Activated naive CD4-positive, alpha-beta T cell treated with anti-CD3 and anti-CD28 coated beads for 36 hours (primary cell): ENCODE results near the gene FANCD2. TPM values are rescaled to one million over a fixed set of nuclear protein-coding genes. Genes with fewer than 3 reads are reported as not detected.

Source experiments
- CTCF ChIA-PET: fragments of 350-600 bp; sonication (Branson Sonifier 250); formaldehyde crosslinking; loops from one replicate; lab custom pipeline; 2021; ENCODE audit warnings: antibody characterized with exemption; lab: Charles Lee
- DNase-seq: peaks from one replicate; pipeline ENCODE4 v3.0.0-alpha.2; 2020
- H3K27ac Mint-ChIP-seq: one replicate; pipeline ENCODE4 v1.8.0; 2021; ENCODE audit warnings: mild to moderate bottlenecking, mixed read lengths
- H3K27me3 Mint-ChIP-seq: one replicate; pipeline ENCODE4 v1.8.0; 2021; ENCODE audit warnings: low read depth, mixed read lengths
- H3K36me3 Mint-ChIP-seq: one replicate; pipeline ENCODE4 v1.8.0; 2021; ENCODE audit warnings: low read depth, mixed read lengths
- H3K4me1 Mint-ChIP-seq: one replicate; pipeline ENCODE4 v1.8.0; 2021; ENCODE audit warnings: low read depth, mixed read lengths
- H3K4me3 Mint-ChIP-seq: one replicate; pipeline ENCODE4 v1.8.0; 2021; ENCODE audit warnings: mild to moderate bottlenecking, moderate library complexity, mixed read lengths
- H3K9me3 Mint-ChIP-seq: one replicate; pipeline ENCODE4 v1.8.0; 2021; ENCODE audit warnings: mixed read lengths
- intact Hi-C: fragments of 100-400 bp; cut with micrococcal nuclease; formaldehyde crosslinking; loops from one replicate; pipeline ENCODE4 v1.15.1; 2023
- total RNA-seq, 2 experiments: library from RNA; stranded (reverse); gene quantifications; one replicate each; pipeline ENCODE4 v1.2.3, GENCODE V29; 2021

The FANCD2 gene
- total RNA-seq: 10 to 100 TPM; 86.3 to 90.8 TPM

DNA sequence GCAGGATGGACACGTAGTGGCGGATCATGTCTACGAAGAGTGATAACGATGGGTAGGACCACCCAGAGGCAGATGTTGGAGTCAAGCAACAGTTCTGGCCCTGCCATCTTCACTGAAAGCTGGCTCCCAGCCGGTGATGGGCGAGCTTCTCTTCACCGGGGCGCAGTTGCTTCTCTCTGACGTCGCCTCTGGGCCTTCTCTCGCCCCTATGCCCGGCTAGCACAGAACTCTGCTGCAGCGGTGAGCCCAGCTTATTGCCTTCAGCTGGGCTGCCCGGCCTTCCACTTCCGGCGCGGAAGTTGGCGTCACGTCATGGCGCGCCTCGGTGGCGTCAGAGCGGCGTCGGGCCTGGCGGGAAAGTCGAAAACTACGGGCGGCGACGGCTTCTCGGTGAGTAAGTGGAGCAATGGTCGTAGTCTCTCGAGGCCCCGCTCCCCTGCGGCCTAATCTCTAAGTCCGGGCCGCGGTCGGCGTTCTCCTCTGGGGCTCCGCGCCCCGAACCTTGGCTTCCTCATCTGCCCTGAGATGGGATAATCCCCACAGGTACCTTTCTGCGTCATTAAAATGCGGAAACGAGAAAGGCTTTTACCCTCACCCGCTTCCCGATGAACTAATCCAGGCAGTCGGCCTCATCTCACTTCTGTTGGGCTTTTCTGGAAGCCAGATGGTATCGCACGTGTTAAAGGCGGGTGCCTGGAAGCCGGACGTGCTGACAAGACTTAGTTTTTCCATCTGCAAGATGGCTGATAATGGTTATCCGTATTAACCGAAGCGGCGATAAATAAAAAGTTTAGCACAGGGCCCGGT is at the start of gene FANCD2:
FANCD2 (plus strand) TSS at position 354 of the 807 bp plus-strand sequence. CDS start 2,221 bp downstream, outside the sequence.
- CTCF ChIA-PET: interaction anchor here (1.6 to 2.1 kb wide), 2 partner anchors 38 to 94 kb away, joined by 3 to 7 read pairs; no protein-coding TSS in a partner anchor
- intact Hi-C loops: loop anchor here (1.0 to 5.0 kb wide), 15 partner anchors 15 to 629 kb away; partner anchors contain the start of genes ARPC4, BRK1, CRELD1 and JAGN1
- DNase-seq: peak; percentile 94
- peak within 1 kb of the TSS; percentile 92 for H3K4me3 Mint-ChIP-seq
- no peaks in the 10 kb centered on the region for H3K27me3 Mint-ChIP-seq
- H3K27ac Mint-ChIP-seq: peak within 1 kb of the TSS; percentile 98
- peaks cover 26% of the 10 kb centered on the region for H3K36me3 Mint-ChIP-seq
- no peaks in the 10 kb centered on the region for H3K9me3 Mint-ChIP-seq
- peaks cover 22% of the 10 kb centered on the region for H3K4me1 Mint-ChIP-seq

DNA sequence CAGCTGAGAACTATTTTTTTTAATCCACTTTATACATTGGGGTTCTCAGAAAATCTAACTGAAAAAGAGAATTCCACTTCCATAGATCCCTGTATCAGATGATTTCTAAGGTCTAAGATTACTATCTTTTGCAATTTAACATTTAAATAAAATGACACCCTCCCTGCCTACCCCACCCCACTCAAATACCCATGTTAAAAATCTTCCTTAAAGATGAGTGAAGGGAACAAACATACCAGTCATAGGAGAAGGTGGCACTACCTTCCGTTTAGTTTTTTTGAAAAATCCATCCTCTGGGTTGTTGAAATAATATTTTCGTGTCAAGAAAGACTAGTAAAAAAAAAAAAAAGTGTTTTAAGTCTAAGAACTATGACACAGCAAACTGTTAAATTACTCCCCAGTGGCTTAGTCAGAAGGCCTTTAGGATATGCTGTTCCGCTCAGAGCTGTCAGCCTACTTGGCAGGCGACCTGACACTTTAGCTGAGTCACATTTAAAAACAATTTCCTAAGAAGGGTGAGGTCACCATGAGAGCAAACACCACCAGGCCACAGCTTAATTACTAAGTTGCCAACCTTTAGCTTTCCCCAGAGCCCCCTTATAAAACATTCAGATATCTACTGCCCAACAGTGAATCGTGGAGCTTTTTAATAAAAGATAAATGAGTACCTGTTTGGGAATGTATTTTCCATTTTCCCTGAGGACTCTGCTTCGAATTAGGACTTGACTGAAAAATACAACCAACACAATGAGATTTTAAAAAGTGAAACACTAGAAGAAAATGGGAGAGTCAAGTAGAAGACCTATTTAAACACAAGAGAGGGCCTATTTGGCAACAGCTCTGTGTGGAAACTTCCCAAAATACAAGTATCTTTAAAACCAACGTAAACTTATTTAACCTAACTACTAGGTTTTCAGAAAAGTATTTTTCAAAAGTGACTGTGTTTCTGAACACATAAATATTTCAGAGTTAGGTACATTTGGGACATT is 49.2 kb upstream of the FANCD2 start:
- peaks cover 11% of the 10 kb centered on the region for H3K36me3 Mint-ChIP-seq
- intact Hi-C loops: no loop called here
- H3K9me3 Mint-ChIP-seq: no peaks in the 10 kb centered on the region
- no peak overlapping the region for H3K4me3 Mint-ChIP-seq
- CTCF ChIA-PET: interaction anchor here (0.6 to 0.8 kb wide), 3 partner anchors 9 to 30 kb away, joined by 3 to 4 read pairs (median 4); no protein-coding TSS in a partner anchor
- H3K27ac Mint-ChIP-seq: no peak overlapping the region
- H3K4me1 Mint-ChIP-seq: peaks cover 6% of the 10 kb centered on the region
- DNase-seq: peak; percentile 10
- no peaks in the 10 kb centered on the region for H3K27me3 Mint-ChIP-seq

DNA sequence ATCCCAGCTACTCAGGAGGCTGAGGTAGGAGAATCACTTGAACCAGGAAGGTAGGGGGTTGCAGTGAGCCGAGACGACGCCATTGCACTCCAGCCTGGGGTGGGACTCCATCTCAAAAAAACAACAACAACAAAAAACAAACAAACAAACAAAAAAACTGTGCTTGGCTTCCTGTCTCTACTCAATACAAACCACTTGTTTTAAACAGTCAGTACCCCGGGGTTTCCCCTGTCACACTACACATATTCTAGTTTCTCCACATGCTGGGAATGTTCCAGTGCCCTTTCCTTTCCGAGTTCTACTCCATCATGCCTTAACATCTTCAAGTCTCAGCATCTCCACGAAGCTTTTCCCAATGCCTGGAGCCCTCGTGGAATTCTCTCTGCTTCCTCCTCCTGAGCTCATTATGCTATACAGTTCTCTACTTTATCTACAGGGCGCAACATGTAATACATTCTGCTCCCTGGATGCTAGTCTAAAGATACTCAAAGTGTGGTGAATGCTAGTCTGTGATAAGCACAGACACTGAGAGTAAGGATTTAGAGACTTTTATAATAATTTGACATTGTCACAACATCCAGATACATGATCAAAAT is 47.4 kb upstream of the FANCD2 start:
- no peaks in the 10 kb centered on the region for H3K27me3 Mint-ChIP-seq
- CTCF ChIA-PET: interaction anchor here (0.6 kb wide), 1 partner anchor 344 kb away, joined by 3 read pairs; no protein-coding TSS in a partner anchor
- H3K27ac Mint-ChIP-seq: no peak overlapping the region
- H3K4me1 Mint-ChIP-seq: peaks cover 8% of the 10 kb centered on the region
- intact Hi-C loops: no loop called here
- H3K9me3 Mint-ChIP-seq: no peaks in the 10 kb centered on the region
- no peak overlapping the region for H3K4me3 Mint-ChIP-seq
- no peak for DNase-seq
- peaks cover 6% of the 10 kb centered on the region for H3K36me3 Mint-ChIP-seq

DNA sequence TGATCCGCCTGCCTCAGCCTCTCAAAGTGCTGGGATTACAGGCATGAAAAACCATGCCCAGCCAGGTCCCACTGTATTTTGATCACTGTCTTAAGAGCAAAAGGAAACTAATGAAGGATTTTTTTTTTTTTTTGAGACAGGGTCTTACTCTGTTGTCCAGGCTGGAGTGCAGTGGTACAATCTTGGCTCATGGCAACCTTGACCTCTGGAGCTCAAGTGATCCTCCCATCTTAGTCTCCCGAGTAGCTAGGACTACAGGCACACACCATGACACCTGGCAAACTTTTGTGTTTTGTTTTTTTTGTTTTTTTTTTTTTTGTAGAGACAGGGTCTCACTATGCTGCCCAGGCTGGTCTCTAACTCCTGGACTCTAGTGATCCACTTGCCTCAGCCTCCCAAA is 46.0 kb upstream of the FANCD2 start:
- Mint-ChIP-seq H3K9me3 (no peaks in the 10 kb centered on the region), H3K4me3 (no peak overlapping the region), H3K27ac (no peak overlapping the region), H3K4me1 (peaks cover 14% of the 10 kb centered on the region), H3K36me3 (peaks cover 2% of the 10 kb centered on the region), H3K27me3 (no peaks in the 10 kb centered on the region)
- no peak for DNase-seq
- intact Hi-C loops: no loop called here
- CTCF ChIA-PET: interaction anchor here (0.7 kb wide), 1 partner anchor 148 kb away, joined by 3 read pairs; no protein-coding TSS in a partner anchor

DNA sequence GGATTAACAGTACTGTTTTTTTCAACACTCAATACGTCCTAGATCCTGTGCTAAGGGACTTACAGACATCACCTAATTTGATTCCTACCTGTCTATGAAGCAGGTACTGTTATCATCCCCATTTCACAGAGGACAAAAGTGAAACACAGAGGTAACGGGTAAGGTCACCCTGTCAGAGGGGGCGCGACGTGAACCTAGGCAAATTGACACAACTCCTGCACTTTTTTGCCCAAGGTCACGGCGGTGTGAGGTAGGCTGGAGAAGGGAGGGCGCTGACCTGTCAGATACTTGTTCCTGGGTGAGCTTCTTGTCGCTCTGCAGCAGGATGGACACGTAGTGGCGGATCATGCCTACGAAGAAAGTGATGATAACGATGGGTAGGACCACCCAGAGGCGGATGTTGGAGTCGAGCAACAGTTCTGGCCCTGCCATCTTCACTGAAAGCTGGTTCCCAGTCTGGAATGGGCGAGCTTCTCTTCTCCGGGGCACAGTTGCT is 40.0 kb upstream of the FANCD2 start:
- no peaks in the 10 kb centered on the region for H3K9me3 Mint-ChIP-seq
- peaks cover 22% of the 10 kb centered on the region for H3K36me3 Mint-ChIP-seq
- H3K27me3 Mint-ChIP-seq: no peaks in the 10 kb centered on the region
- intact Hi-C loops: loop anchor here (1.0 to 5.0 kb wide), 5 partner anchors 25 to 336 kb away; partner anchors contain the start of genes BRPF1, JAGN1, RPUSD3 and SEC13
- CTCF ChIA-PET: interaction anchor here (0.7 to 1.7 kb wide), 3 partner anchors 37 to 53 kb away, joined by 3 to 9 read pairs (median 4); partner anchors contain the start of gene CRELD1
- peak overlapping the region; percentile 99 for H3K27ac Mint-ChIP-seq
- peak overlapping the region; percentile 97 for H3K4me3 Mint-ChIP-seq
- DNase-seq: no peak
- peaks cover 39% of the 10 kb centered on the region for H3K4me1 Mint-ChIP-seq

DNA sequence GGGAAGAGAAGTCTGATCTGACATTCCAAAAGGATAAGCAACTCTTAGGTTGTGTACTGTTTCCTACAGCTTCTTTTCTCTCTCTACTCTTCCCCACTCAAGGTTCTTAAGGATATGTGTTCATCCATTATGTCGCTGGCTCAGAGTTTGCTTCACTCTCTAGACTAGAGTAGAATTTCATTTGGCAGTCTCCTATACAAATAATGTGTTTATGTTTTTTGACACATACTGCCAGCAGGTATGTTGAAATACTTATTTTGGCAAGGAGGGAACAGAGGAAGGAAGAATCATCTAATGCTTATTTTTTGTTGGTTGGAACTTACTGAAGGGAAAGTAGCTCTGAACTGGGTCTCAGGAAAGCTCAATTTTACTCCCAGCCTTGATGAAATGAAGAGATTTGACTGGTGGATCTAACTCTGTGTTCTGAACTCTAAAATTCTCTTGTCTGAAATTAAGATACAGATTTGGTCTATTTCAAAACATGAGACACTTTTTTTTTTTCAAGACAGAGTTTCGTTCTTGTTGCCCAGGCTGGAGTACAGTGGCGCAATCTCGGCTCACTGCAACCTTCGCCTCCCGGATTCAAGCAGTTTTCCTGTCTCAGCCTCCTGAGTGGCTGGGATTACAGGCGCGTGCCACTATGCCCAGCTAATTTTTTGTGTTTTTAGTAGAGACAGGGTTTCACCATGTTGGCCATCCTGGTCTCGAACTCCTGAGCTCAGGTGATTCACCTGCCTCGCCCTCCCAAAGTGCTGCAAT is 32.0 kb upstream of the FANCD2 start:
- DNase-seq: no peak
- no peaks in the 10 kb centered on the region for H3K9me3 Mint-ChIP-seq
- H3K4me1 Mint-ChIP-seq: peaks cover 10% of the 10 kb centered on the region
- H3K27me3 Mint-ChIP-seq: no peaks in the 10 kb centered on the region
- H3K4me3 Mint-ChIP-seq: no peak overlapping the region
- no peak overlapping the region for H3K27ac Mint-ChIP-seq
- H3K36me3 Mint-ChIP-seq: peaks cover 37% of the 10 kb centered on the region
- intact Hi-C loops: no loop called here
- CTCF ChIA-PET: interaction anchor here (0.6 to 1.5 kb wide), 6 partner anchors 11 to 186 kb away, joined by 3 to 5 read pairs (median 3); no protein-coding TSS in a partner anchor

DNA sequence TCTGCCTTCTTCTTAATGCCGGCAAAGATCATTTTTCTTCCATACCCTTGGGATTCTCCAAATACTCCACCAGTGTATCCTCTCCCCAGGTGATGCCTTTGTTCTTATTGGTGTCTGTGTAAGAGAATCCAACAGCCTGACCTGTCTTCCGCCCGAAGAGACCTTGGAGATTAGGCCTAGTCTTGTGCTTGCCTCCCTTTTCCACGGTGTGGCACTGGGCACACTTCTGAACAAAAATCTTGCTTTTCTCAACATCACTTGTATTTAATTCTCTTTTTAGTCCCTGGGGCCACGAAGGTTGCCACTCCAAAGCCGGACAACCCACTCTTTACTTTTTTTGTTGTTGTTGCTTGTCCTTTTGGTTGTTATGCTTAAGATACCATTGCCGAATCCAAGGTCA is 25.6 kb upstream of the FANCD2 start:
- Mint-ChIP-seq H3K4me3 (no peak overlapping the region), H3K4me1 (no peaks in the 10 kb centered on the region), H3K27ac (no peak overlapping the region), H3K9me3 (no peaks in the 10 kb centered on the region), H3K36me3 (peaks cover 48% of the 10 kb centered on the region), H3K27me3 (no peaks in the 10 kb centered on the region)
- no peak for DNase-seq
- intact Hi-C loops: no loop called here
- CTCF ChIA-PET: interaction anchor here (0.7 to 1.4 kb wide), 2 partner anchors 13 to 16 kb away, joined by 3 read pairs; no protein-coding TSS in a partner anchor

DNA sequence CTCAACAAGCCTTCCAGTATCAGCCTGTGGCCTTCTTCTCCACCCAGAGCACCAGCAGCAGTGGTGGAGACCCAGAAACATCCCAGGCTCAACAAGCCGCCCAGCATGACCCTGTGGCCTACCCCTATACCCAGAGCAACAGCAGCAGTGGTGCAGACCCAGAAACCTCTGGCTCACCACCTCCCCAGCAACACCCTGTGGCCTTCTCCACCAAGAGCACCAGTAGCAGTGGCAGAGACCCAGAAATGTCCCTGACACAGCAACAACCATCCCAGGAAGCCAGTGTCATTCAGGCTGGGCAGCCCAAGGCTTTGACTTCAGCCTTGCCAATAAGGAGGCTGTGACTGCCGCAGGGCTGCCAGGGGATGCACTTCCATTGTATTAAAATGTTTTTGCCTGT is 23.3 kb upstream of the FANCD2 start:
- Mint-ChIP-seq H3K27me3 (no peaks in the 10 kb centered on the region), H3K36me3 (peaks cover 38% of the 10 kb centered on the region), H3K27ac (no peak overlapping the region), H3K4me3 (no peak overlapping the region), H3K4me1 (no peaks in the 10 kb centered on the region), H3K9me3 (no peaks in the 10 kb centered on the region)
- CTCF ChIA-PET: no interaction called here
- intact Hi-C loops: no loop called here
- DNase-seq: no peak

DNA sequence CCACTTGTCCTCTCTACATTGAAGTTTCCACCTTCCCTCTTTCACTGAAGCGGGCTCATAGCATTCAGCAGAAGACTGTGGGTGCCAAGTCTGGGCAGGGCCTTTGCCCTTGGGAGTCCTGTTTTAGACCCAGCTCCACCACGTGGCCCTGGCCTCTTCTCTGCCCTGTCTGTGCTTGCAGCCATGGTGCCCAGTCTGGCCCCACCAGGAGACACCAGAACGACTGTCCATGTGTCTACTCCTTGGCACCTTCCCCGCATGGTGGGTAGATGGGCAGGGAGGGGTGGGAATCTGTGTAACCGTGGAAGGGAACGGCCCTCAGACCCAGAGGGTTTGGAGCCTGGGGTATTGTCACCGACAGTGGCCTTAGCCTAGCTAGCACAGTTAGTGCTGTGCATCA is 21.7 kb upstream of the FANCD2 start:
- Mint-ChIP-seq H3K4me1 (peaks cover 5% of the 10 kb centered on the region), H3K9me3 (no peaks in the 10 kb centered on the region), H3K27me3 (no peaks in the 10 kb centered on the region), H3K27ac (no peak overlapping the region), H3K36me3 (peaks cover 28% of the 10 kb centered on the region), H3K4me3 (no peak overlapping the region)
- intact Hi-C loops: no loop called here
- DNase-seq: no peak
- CTCF ChIA-PET: no interaction called here

DNA sequence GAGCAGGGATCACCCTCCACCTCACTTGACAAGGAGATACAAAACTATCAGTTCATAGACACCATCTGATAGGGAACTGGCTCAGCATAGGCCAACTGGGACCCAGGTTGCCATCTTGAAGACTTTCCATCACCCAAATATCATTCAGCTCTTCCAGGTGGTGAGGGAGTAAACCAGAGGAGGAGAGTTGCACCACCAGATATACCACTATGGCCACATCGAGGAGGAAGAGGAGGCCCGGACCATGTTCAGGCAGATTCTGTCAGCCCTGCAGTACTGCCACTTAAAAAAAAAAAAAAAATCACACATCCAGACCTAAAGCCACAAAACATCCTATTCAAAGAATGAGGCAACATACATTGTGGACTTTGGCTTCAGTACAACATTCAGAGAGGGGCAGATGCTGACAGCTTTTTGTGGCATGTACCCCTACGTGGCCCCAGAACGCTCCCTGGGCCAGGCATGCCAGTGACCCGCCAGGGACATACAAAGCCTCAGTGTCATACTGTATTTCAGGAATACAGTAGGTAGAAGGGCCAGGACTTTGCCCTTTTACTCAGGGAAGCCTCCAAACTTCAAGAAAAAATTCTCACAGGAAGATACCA is 21.2 kb upstream of the FANCD2 start:
- intact Hi-C loops: loop anchor here (5.0 kb wide), 1 partner anchor 358 kb away; the partner anchor contains the start of gene MTMR14

More for the DNA sequence above, 21.2 kb upstream of the FANCD2 start:
- DNase-seq: no peak
- Mint-ChIP-seq H3K9me3 (no peaks in the 10 kb centered on the region), H3K4me1 (peaks cover 6% of the 10 kb centered on the region), H3K4me3 (no peak overlapping the region), H3K36me3 (peaks cover 28% of the 10 kb centered on the region), H3K27me3 (no peaks in the 10 kb centered on the region), H3K27ac (no peak overlapping the region)
- CTCF ChIA-PET: no interaction called here
